HG03097 (cell line): ENCODE measurements around the gene HYAL3.
A peak's percentile ranks its signal among the peaks of the same experiment; 100 is the strongest.

Source experiments
- ATAC-seq: cut with Tn5 transposase; IDR thresholded peaks from one replicate; pipeline ENCODE4 v1.9.1; 2021; ENCODE audit not compliant: unreplicated experiment, low FRiP score

Gene HYAL3

DNA sequence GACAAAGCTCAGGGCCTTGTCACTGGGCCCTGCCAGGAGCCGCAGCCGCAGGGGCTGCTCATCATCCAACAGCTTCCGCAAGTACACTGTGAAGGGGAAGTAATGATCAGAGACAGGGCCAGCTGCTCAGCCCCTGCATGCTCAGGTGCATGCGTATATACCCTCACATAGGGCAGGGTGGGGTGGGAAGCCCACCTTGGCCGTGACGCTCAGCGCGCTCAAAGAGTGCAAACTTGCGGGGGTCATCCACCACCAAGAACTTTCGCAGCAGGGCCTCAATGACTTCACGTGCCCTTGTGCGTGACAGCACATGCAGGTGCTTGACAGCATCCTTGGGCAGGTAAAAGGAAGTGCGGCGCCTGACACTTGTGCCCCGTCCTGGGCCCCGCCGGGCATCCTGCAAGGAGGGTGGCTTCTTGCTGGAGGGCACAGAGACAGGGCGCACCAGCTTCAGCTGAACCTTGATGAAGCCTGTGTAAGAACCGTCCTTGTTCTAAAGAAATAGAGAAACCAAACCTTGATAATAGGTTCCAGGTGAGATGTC is 32.2 kb upstream of the HYAL3 start:
- ATAC-seq, result no peak

- no peak for ATAC-seq
These were observed 31.1 kb upstream of the HYAL3 start for GRCh38 chr3:50330330-50330729.

DNA sequence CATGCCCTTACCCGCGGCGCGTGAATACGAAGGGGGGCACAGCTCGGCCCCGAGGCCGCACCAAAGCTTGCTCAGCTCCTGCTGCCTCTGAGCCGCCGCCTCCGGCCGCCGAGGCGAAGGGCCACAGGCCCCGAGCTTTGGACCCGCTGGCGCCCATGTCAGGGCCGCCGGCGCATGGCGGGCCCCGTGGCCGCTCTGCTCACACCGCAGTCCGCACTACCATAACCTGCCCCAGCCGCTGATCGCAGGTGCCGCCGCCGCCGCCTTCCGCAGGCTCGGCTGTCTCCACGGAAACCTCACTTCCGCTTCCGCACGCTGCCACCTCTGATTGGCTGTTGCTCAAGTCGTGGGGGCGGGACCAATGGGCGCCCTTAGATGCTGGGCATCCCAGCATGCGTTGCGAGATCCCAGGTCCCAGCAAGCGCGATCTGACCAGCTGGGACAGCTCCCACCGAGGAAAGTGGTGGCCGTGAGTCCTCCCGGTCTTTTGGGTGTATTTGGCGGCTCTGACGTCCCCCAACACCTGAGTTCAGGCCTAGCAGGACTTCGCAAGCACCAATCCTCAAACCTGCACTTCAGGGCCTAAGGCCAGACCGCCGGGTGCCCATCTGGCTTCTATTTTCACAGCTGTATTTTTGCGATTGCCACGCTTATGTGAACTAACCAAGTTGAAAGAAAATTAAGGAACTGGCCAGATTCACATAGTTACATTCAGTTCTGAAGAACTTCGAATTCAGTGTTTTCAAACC is 28.9 kb upstream of the HYAL3 start, which contains the start of gene TUSC2:
Gene TUSC2, minus strand, starts transcription at position 281 of the 749 bp plus-strand sequence. Its CDS starts 124 bp downstream, at position 157.
- peak; percentile 60 for ATAC-seq

- no peak for ATAC-seq
These were observed 27.9 kb upstream of the HYAL3 start for GRCh38 chr3:50327129-50327528.

GRCh38 chr3:50326182-50326541 is 27.0 kb upstream of the HYAL3 start:
- ATAC-seq, result no peak

DNA sequence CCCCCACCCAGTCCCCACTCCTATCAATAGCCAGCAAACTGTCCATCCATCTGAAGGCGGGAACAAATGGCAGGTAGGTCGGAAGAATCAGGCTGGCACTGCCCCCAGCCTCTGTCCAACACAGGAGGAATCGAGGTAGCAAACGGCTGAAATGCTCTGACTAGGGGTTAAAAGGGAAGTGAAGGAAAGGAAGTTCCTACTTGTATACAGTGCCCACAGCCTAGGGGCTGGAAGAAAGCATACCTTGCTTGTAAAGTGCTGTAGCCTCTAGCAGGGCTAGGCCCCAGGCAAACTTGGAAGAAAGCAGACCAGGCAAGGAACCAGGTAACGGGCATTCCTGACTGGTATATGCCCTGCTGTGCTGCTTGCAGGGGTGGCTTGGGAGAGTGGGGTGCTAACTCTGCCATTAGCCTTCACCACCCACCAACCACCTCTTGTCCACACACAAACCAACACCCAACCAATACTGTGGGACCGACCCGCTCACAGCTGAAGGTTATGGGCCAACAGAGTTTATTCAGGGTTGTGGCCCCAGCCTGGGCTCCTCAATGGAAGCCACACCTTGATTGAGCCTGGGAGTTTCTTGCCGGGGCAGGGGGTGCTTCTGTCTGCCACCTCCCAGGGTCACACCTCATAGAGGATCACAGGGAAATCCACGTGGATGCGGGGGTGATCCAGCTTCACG is 26.4 kb upstream of the HYAL3 start:
- ATAC-seq, result no peak

GRCh38 chr3:50325113-50325480 is 25.9 kb upstream of the HYAL3 start:
- ATAC-seq, result no peak

- no peak for ATAC-seq
These were observed 25.3 kb upstream of the HYAL3 start for GRCh38 chr3:50324351-50325112.

DNA sequence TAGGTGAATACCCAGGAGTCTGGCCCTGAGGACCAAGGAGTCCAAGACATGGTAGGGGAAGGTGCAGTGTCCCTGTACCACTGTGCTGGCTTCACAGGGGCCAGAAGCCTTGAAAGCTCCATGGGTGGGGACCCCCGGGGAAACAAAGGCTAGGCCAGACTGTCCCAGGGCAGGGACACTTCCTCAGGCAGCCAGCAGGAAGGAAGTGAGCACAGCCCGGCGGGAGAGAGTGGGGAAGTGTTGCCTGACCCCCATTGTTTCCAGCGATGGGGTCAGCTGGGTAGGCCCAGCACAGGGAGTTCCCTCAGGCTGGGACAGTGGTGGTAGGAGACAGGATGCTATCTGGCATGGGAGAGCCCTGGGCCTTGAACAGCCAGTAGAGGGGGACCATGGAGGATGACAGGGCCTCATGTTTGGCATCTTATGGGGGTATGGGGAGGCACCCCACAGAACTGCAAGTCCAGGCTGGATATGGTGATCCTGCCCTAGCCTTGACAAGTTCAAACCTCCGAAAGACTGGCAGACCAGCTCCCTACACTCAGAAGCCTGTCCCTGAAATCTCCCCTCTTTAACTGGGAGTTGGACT is 24.5 kb upstream of the HYAL3 start:
- ATAC-seq, result no peak

- ATAC-seq, result no peak
These were observed 23.9 kb upstream of the HYAL3 start for GRCh38 chr3:50323092-50323600.

- no peak for ATAC-seq
These were observed 23.3 kb upstream of the HYAL3 start, which contains the start of gene HYAL2 for GRCh38 chr3:50322386-50323091. HYAL2 (minus strand) TSS chr3:50322745; CDS start chr3:50320489, 2,256 bp downstream.

DNA sequence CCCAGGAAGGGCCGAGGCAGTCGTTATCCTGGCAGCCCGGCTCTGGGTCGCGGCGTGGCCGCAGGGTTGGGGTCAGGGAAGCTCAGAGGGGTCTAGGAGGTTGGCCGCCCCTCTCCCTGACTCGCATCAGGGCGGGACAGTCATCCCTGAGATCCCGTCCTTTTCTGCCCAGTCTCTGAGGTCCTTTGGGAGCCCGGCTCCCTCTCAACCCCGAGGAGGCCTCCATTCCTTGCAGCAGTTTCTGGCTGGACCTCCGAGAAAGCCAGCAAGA is 22.8 kb upstream of the HYAL3 start:
- ATAC-seq, result no peak

DNA sequence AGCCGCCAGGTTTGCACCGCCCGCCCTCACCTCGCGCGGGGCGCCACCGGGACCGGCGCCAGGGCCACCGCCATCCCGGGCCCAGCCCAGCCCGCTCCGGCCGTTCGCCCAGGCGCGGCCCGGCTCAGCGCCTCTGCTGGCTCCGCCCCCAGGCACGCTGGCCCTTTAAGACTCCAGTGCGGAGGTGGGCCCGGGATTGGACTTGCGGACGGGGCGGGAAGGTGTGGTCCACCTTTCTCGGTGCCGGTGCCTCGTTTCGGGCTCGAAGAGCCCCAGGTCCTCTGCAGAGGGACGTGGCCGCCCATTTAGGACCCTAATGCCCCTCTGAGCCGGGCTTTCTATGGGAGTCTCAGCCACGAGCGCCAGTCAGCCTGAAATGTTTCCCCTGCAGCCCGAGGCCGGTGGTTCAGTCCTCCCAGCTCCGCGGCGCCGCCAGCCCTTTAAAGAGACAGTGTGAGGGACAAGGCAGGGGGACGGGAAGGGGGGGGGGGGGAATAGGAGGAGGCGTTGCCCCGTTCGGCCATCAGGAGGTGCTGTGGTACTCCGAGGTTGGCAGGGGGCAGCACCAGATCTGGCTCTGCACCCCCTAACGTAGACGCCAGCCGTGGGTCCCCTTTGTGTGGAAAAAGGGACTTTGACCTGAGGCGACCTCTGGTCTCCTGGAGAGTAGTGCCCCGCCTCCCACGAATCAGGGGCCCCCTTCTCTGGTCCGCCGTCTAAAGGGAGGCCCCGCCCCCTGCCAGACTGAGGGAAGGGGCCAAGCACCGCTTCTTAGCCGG is 22.3 kb upstream of the HYAL3 start:
- ATAC-seq, result peak; percentile 56

DNA sequence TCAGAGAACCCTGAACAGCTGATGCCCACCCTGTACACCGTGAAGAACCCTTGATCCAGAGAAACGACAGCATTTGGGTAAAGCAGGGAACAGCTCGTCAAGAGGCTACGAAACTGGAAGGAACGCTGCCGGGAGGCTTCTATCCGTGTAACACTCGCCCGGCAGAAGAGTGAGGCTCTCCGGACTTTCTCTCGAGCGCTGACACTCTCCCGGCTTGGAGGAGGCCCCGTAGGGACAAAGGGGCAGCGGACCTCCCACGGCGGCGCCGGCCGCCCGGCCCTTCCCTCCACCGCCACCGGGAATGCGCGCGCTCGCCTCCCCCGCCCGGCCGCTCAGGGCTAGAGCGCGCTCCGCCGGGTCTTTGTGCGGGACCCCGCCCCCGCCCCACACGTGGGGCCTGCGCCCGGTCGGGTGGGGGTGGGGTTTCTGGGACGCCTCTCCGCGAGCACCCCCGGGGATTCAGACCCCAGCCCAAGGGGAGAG is 21.7 kb upstream of the HYAL3 start:
- ATAC-seq, result peak; percentile 33

DNA sequence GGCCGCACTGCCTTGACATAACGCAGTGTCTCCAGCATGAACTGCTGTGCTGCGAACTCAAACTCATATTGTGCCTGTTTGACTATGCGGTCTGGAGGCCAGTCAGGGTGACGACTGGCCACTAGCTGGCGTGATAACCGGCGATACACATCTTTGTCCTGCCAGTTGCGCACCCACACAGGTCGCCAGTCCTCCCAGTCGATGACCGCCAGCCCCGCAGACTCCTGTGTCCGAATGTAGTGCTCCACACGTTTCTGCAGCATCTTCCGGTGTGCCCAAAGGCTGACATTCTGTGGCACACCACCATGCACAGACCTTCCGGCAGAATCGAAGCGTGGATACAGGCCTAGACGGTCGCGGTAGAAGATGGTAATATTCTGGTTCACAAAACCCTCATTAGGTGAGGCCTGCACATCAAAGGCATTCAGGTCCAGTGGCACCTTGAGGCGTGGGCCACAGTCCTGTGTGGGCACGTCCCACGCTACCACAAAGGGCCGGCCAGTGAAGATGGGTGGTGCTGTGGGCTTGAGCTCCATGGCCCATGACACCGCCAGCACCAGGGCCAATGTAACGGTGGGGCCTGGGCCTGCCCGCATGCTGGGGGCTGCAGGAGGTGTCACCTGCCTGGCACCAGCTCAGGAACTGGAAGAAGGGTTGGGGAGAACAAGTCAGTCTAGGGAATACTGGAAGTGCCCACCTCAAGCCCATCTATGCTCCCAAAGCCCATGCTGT is 20.9 kb upstream of the HYAL3 start:
- ATAC-seq, result no peak

GRCh38 chr3:50319181-50319893 is 20.1 kb upstream of the HYAL3 start:
- ATAC-seq, result no peak

DNA sequence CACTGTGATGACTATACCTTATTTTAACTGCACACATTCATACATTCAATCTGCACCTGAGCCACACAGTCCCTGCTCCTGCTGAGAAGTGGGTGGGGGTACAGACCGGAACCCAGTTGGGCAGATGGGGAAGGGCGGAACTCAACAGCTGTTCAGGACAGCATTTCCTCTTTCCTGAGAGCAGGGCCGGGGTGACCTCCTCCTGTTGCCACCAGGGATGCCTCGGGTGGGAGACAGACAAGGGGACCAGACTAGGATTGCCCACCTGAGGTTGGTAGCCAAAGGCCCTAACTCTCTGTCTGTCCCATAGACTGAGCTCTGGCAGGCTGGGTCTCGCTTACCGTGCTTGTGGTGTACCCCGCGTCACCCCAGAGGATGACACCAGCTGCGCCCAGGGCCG is 19.4 kb upstream of the HYAL3 start:
- no peak for ATAC-seq

DNA sequence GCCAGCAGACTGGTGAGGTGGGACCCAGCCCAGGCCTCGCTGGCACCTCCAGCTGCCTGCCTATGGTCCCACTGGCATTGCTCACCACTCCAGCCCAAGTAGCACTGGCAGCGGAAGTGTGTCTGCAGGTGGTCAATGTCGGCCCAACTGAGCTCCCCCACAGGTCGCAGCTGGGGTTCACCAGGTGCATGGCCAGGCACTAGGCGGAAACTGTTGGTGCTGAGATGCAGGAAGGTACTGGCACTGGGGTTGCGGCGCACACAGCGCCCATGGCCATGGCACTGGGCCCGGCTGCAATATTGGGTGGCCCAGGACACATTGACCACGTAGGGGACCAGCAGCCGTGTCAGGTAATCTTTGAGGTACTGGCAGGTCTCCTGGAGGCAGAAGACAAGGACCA is 19.0 kb upstream of the HYAL3 start:
- no peak for ATAC-seq
